Ishikawa (cell line): Measurements from ENCODE around the gene EEF2K.

Source experiments
- CEBPB ChIP-seq: IDR thresholded peaks from 2 replicates; pipeline ENCODE4 v1.6.1; 2012
- CREB1 ChIP-seq: IDR thresholded peaks from 2 replicates; pipeline ENCODE4 v1.6.1; 2012; ENCODE audit warnings: low read depth
- EGR1 ChIP-seq: IDR thresholded peaks from 2 replicates; pipeline ENCODE4 v1.6.1; 2012
- EP300 ChIP-seq: IDR thresholded peaks from 2 replicates; pipeline ENCODE4 v1.6.1; 2012; ENCODE audit warnings: borderline replicate concordance
- FOXM1 ChIP-seq: IDR thresholded peaks from 2 replicates; pipeline ENCODE4 v1.6.1; 2012; ENCODE audit warnings: low read depth, borderline replicate concordance
- MAX ChIP-seq: IDR thresholded peaks from 2 replicates; pipeline ENCODE4 v1.6.1; 2012
- NFIC ChIP-seq: IDR thresholded peaks from 2 replicates; pipeline ENCODE4 v1.6.1; 2012
- RAD21 ChIP-seq: IDR thresholded peaks from 2 replicates; pipeline ENCODE4 v1.6.1; 2012; ENCODE audit warnings: low read depth
- REST ChIP-seq: IDR thresholded peaks from 2 replicates; pipeline ENCODE4 v1.6.1; 2012; ENCODE audit warnings: low read depth, mild to moderate bottlenecking
- TAF1 ChIP-seq: IDR thresholded peaks from 2 replicates; pipeline ENCODE4 v1.6.1; 2012; ENCODE audit warnings: low read depth, mild to moderate bottlenecking
- TCF12 ChIP-seq: IDR thresholded peaks from 2 replicates; pipeline ENCODE4 v1.6.1; 2012; ENCODE audit warnings: low read depth
- TEAD4 ChIP-seq: IDR thresholded peaks from 2 replicates; pipeline ENCODE4 v1.6.1; 2012
- USF1 ChIP-seq: IDR thresholded peaks from 2 replicates; pipeline ENCODE4 v1.6.1; 2012
- YY1 ChIP-seq: IDR thresholded peaks from 2 replicates; pipeline ENCODE4 v1.6.1; 2012; ENCODE audit warnings: low read depth
- ZBTB7A ChIP-seq: IDR thresholded peaks from 2 replicates; pipeline ENCODE4 v1.6.1; 2012; ENCODE audit warnings: low read depth

Gene EEF2K

GRCh38 chr16:22191532-22192260 is 14.4 kb upstream of the EEF2K start:
- TF ChIP-seq TAF1, result no peak
- no peak for TF ChIP-seq YY1
- TF ChIP-seq RAD21, result no peak
- TF ChIP-seq REST, result no peak

- TF ChIP-seq MAX (no peak), USF1 (no peak), TAF1 (no peak), RAD21 (no peak), FOXM1 (no peak), REST (no peak), ZBTB7A (no peak), NFIC (no peak), TEAD4 (no peak), TCF12 (no peak), EGR1 (no peak), CREB1 (no peak), YY1 (no peak)
Measured at GRCh38 chr16:22192261-22193062, 13.6 kb upstream of the EEF2K start.

GRCh38 chr16:22193063-22193411 is 13.0 kb upstream of the EEF2K start:
- TF ChIP-seq CREB1, result no peak
- TF ChIP-seq REST, result no peak
- TF ChIP-seq ZBTB7A, result no peak
- TF ChIP-seq EGR1, result no peak
- no peak for TF ChIP-seq EP300
- TF ChIP-seq NFIC, result no peak
- no peak for TF ChIP-seq RAD21

- TF ChIP-seq EP300 (no peak), CREB1 (no peak), REST (no peak), ZBTB7A (no peak), EGR1 (no peak), NFIC (no peak), TCF12 (no peak), FOXM1 (no peak), USF1 (no peak), RAD21 (no peak), TEAD4 (no peak), CEBPB (no peak), TAF1 (no peak), YY1 (no peak)
Measured at GRCh38 chr16:22194707-22195444, 11.2 kb upstream of the EEF2K start.
